ENCODE measurements around the gene YJU2.
"Not testable (repeated sequence)": the region's sequence is repeated elsewhere in the genome, so short reads cannot be mapped to it uniquely, and the experiment has no call there.

The YJU2 gene
- 9.4 to 21.5 (median 12.8) reads per million in 18 experiments for total RNA-seq

DNA sequence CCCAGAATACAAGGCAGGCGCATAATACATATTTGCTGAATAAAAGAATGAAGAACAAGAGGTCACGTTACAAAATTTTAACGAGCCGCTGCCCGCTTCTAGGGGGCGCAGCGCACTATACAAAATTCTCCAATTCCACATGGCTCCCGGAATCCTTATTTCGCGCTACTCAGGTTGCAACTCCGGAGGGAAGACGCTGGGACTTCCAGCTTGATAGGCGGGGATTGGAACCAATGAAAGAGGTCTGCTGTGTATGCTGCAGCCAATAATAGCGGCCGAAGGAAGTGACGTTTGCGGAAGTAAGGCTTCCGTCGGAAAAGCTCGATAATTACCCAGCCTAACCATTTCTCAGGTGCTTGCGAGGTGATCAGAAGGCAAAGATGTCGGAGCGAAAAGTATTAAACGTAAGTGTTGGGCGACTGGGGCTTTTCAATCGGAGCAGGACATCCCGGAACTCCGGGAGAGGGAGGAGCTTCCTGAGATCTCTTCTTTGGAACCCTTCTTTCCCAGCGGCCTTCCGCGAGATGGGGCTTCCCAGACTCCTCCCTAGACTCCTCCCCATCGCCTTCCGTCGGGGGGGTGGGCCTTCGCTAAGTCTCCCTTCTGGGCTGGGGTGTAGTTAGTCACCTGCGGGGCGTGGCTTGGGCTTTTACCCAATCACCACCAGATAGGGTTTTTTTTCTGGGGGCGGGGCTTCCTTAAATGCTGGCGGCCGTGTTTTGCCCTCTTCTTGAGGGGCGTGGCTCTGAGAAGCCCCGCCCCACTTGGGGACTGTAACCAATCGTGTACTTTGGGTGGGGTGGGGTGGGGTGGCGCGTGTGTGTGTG, at the start of gene YJU2:
TSS of gene YJU2 (plus strand) at position 314 of the 827 bp plus-strand sequence. CDS start at position 381, 67 bp downstream.
- DNase-seq, result peak; percentile 100

GRCh38 chr19:4197228-4197624, 49.7 kb upstream of the YJU2 start:
- no peak for DNase-seq

GRCh38 chr19:4197625-4198466, 49.0 kb upstream of the YJU2 start:
- no peak for DNase-seq

DNA sequence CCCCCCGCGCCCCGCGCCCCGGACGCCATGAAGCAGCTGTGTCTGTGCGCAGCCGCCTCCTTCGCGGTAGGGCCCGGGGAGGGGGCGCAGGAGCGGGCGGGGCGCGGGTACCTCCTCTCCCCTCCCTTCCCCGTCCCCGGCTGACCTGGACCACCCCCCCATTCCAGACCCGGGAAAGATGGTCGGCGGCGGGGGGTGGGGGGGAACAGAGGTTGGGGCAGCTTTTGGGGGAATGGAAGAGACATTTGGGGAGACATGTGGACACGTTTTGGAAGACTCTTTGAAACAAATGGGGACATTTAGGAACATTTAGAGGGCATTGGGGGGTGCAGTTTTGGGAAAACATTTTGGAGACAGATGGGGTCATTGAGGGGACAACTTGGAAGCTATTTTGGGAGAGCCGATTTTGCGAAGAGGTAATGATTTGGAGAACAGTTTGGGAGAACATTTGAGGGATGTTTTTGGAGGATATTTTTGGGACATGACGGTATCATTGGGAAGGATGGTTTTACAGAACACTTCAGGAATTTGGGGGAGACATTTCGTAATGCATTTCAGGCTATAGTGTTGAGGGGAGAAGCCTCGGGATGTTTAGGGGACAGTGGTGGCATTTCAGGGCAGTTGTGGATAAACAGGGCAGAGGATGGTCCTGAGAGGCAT, 48.3 kb upstream of the YJU2 start:
- DNase-seq, result no peak

DNA sequence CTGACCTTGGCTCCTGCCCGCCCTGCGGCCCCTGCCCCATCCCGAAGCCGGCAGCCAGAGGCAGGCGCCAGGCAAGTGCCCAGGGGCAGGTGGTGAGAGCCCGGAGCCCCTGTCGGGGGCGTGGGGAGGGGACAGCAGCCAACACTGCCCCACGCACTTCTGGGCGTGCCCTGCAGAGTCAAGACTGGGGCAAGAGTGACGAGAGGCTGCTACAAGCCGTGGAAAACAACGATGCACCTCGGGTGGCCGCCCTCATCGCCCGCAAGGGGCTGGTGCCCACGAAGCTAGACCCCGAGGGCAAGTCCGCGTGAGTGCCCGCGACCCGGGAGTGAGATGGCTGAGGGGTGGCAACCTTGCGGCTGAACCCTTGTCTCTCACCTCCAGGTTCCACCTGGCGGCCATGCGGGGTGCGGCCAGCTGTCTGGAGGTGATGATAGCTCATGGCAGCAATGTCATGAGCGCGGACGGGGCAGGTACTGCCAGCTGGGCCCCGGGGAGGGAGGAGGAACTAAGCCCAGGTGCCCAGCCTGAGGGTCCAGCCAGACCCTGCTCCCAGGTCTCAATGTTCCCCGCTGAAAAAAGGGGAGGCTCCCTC, 47.1 kb upstream of the YJU2 start:
- DNase-seq, result no peak

DNA sequence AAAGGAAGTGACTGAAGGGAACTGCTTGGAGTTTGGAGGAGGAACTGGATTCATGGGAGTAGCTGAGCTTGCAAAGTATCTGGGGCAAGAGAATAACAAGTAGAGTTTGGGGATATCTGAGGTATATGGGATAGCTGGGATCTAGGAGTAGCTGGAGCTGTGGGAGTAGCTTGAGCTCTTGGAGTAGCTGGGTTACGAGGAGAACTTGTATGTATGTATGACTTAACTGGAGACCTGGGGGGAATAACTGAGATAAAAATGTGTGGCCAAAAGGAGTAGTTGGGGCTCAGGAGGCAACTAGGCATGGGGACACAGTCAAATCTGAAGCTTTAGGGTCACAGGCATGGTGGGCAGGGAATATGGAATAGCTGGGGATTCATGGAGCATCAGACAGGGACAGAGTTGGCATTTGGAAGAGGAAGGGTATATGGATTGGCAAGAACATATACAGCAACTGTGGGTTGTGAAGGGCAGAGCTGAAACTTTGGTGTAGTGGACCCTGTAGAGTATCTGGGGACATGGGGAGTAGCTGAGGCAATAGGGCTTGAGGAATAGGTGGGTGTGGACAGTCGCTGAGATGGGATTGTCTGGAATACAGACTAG, 45.8 kb upstream of the YJU2 start:
- DNase-seq, result no peak

DNA sequence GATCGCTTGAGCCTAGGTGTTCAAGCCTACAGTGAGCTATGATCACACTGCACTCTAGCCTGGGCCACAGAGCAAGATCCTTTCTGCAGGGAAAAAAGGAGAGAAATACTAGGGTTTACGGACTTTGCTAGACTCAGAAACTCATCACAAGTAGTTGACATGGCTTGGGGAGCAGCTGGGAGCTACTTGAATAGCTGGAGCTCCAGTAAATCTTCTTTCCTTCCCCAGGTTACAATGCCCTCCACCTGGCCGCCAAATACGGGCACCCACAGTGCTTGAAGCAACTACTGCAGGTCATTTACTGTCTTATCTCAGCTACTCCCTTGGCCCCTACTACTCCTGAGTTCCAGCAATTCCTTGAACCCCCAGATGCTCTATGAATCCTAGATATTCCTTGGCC, 45.1 kb upstream of the YJU2 start:
- DNase-seq, result no peak

DNA sequence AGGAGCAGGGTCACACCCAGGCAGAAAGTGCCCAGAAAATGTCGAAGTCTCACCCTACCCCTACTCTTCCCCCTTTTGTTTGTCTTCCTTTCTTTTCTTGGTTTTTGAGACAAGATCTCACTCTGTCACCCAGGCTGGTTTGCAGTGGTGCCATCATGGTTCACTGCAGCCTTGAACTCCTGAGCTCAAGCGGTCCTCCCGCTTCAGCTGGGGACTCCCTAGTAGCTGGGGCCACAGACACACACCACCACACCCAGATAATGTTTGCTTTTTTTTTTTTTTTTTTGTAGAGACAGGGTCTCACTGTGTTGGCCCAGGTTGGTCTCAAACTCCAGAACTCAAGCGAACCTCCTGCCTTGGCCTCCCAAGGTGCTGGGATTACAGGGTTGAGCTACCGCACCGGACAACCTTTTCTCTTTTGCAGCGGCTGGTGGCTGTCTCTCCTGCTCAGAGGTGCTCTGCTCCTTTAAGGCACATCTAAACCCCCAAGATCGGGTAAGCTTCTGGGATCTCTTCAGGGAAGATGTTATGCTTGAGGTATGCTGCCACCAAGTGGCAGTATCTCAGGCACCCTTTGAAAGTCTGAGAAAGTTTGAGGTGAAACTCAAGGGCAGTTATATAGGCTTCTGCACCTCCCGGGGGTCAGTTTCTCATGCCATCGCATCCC, 39.9 kb upstream of the YJU2 start:
- DNase-seq, result peak; percentile 21 to 26

DNA sequence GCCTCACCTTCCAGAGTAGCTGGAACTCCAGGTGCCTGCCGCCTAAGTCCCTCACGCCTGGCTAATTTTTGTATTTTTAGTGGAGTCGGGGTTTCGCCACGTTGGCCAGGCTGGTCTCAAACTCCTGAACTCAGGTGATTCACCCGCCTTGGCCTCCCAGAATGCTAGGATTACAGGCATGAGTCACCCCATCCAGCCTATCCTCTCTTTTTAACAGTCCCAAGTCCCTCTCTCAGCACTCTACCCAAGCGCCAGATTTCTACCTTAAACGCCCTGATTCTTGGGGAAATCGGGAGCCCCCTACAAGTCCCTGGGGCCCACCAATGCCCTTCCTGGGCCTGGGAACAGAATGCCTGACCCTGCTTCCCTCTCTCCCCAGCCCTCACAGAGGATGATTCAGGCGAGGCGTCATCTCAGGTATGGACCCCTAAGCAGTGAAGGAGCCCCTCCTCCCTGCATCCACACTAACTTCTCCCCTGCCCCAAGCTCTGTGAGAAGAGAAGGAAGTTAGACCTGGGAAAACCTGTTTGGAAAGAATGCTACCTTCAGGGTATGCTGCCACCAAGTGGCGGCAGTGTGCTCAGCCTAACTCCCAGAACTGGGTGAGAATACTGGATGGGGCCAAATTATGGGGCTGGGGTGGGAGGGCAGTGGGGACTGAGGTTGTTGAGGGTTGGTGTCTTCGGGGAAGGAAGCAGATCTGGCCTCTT, 38.3 kb upstream of the YJU2 start:
- peak; percentile 7 to 31 for DNase-seq

- no peak for DNase-seq
Measured at GRCh38 chr19:4210166-4210731, 36.6 kb upstream of the YJU2 start.

GRCh38 chr19:4213116-4213515, 33.8 kb upstream of the YJU2 start:
- no peak for DNase-seq

GRCh38 chr19:4215807-4216206, 31.1 kb upstream of the YJU2 start:
- DNase-seq, result no peak

DNA sequence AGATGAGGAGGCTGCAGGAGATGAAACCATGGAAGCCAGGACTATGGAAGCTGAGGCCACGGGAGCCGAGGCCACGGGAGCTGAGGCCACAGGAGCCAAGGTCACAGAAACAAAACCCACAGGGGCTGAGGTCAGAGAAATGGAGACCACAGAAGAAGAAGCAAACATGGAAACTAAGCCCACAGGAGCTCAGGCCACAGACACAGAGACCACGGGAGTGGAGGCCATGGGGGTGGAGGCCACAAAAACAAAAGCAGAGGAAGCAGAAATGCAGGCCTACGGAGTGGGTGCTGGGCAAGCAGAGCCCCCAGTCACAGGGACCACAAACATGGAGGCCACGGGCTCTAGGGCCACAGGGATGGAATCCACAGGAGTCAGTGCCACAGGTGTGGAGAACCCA, 30.0 kb upstream of the YJU2 start:
- DNase-seq, result no peak

DNA sequence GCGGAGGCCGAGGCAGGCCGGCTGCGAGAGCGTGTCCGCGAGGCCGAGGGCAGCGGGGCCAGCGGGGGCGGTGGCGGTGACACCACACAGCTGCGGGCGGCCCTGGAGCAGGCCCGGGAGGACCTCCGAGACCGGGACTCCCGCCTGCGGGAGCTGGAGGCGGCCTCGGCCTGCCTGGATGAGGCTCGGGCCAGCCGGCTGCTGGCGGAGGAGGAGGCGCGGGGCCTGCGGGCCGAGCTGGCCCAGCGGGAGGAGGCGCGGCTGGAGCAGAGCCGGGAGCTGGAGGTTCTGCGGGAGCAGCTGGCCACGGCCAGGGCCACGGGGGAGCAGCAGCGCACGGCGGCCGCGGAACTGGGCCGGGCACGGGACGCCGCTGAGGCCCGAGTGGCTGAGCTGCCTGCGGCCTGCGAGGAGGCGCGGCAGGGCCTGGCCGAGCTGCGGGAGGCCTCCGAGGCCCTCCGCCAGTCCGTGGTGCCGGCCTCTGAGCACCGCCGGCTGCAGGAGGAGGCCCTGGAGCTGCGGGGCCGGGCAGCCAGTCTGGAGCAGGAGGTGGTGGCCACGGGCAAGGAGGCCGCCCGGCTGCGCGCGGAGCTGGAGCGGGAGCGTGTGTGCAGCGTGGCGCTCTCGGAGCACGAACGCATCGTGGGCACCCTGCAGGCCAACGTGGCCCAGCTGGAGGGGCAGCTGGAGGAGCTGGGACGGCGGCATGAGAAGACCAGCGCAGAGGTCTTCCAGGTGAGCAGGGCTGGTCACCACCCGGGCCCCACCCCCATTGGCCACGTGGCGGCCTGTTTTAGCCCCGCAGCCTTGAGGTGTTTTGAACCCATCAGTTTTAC, 29.2 kb upstream of the YJU2 start:
- no peak for DNase-seq

GRCh38 chr19:4218523-4218922, 28.4 kb upstream of the YJU2 start:
- DNase-seq, result not testable (repeated sequence)

DNA sequence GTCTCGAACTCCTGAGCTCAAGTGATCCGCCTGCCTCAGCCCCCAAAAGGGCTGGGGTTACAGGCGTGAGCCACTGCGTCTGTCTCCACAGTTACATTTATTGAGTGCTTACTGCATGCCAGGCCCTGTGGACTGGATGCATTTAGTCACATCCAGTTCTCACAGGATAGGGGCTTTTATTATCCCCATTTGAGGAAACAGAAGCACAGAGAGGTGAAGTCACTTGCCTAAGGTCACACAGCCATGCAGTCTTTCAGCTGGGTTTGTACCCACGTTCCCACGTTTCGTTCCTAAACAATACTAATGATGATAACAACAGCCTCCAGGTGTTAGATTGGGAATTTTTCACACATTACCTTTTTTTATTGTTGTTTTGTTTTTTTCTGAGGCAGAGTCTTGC, 26.7 kb upstream of the YJU2 start:
- DNase-seq, result no peak

DNA sequence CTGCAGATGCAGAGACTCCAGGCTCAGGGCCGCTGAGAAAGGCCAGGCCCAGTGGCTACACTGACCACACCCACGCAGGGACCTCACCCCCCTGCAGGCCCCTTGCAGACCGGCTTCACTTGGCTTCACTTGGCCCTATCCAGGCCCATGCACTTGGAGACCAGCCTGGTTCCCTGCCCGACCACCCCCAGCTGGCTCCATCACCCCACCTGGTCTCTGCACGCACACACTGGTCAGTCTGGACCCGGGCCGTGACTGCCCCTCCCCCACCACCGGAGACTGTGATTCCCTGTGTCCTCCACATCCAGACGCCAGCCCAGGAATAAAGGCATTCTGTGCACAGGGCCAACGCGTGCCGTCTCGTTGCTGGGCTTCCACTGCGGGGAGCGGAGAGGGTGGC, 22.4 kb upstream of the YJU2 start:
- no peak for DNase-seq

GRCh38 chr19:4225885-4226284, 21.0 kb upstream of the YJU2 start:
- no peak for DNase-seq

- no peak for DNase-seq
Measured at GRCh38 chr19:4227771-4228170, 19.1 kb upstream of the YJU2 start.

DNA sequence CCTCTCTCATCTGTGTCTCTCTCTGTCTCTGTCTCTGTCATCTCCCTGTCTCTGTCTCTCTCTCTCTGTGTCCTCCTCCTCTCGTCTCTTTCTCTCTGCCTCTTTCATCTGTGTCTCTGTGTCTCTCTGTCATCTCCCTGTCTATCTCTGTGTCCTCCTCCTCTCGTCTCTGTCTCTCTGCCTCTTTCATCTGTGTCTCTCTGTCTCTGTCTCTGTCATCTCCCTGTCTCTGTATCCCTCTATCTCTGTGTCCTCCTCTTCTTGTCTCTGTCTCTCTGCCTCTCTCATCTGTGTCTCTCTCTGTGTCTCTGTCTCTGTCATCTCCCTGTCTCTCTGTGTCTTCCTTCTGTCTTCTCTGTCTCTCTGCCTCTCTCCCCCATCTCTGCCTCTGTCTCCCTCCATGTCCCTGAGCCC, 18.1 kb upstream of the YJU2 start:
- DNase-seq, result no peak

Measured in inflammatory macrophage (primary cell).